Natural killer cell (primary cell): ENCODE data around the gene STAG1. TPM values are rescaled to one million over a fixed set of nuclear protein-coding genes. Genes with fewer than 3 reads are reported as not detected.

Experiments
- ATAC-seq, 3 donors: fragments of 150-1000 bp in 2 of 3; fragments of 200-7000 bp in 1 of 3; cut with Tn5 transposase; 1 replicate in 1 of 3; 2 replicates in 2 of 3; pipeline ENCODE4 v1.10.0; 2021; ENCODE audit warnings: mild to moderate bottlenecking in 2 of 3, moderate library complexity in 2 of 3
- DNase-seq, 2 donors: peaks; one replicate each; pipeline versions ENCODE4 v3.0.0 to v3.0.0-alpha.2; 2013 to 2021; ENCODE audit warnings: mixed read lengths in 1 of 2
- H3K27ac ChIP-seq: one replicate; pipeline ENCODE4 v1.5.1; 2013; ENCODE audit warnings: mild to moderate bottlenecking, low read length
- H3K27me3 ChIP-seq: one replicate; pipeline ENCODE4 v1.6.1; 2013; ENCODE audit warnings: low read length; ENCODE audit not compliant: control insufficient read depth, insufficient read depth
- H3K36me3 ChIP-seq: one replicate; pipeline ENCODE4 v1.6.1; 2013; ENCODE audit warnings: low read length; ENCODE audit not compliant: control insufficient read depth, insufficient read depth
- H3K4me1 ChIP-seq: one replicate; pipeline ENCODE4 v1.6.1; 2013; ENCODE audit warnings: low read length; ENCODE audit not compliant: control insufficient read depth, insufficient read depth
- H3K4me3 ChIP-seq: one replicate; pipeline ENCODE4 v1.5.1; 2013; ENCODE audit warnings: low read length
- H3K9me3 ChIP-seq: one replicate; pipeline ENCODE4 v1.6.1; 2013; ENCODE audit warnings: low read length; ENCODE audit not compliant: control insufficient read depth, insufficient read depth
- H3K27ac Mint-ChIP-seq, 2 donors: one replicate each; pipeline ENCODE4 v1.8.0; 2022; ENCODE audit warnings: mild to moderate bottlenecking in 2 of 2, mixed read lengths in 2 of 2, moderate library complexity in 1 of 2
- H3K27me3 Mint-ChIP-seq, 2 donors: one replicate each; pipeline ENCODE4 v1.8.0; 2022; ENCODE audit warnings: low read depth in 2 of 2, mixed read lengths in 2 of 2
- H3K36me3 Mint-ChIP-seq: one replicate; pipeline ENCODE4 v1.8.0; 2022; ENCODE audit warnings: mixed read lengths
- H3K4me1 Mint-ChIP-seq, 2 donors: one replicate each; pipeline ENCODE4 v1.8.0; 2022; ENCODE audit warnings: mixed read lengths in 2 of 2
- H3K4me3 Mint-ChIP-seq: one replicate; pipeline ENCODE4 v1.8.0; 2022; ENCODE audit warnings: mild to moderate bottlenecking, moderate library complexity, mixed read lengths
- H3K9me3 Mint-ChIP-seq, 2 donors: one replicate each; pipeline ENCODE4 v1.8.0; 2022; ENCODE audit warnings: mixed read lengths in 2 of 2
- CTCF ChIP-seq: fragments of 200-600 bp; IDR thresholded peaks from one replicate; pipeline ENCODE4 v1.8.0; 2022; ENCODE audit warnings: antibody characterized with exemption
- WGBS: methylation state at CpG from one replicate; pipeline ENCODE4 v1.1.7; 2013; ENCODE audit warnings: missing lambda C conversion rate; ENCODE audit not compliant: insufficient coverage; 5-methylcytosine and 5-hydroxymethylcytosine counted together
- intact Hi-C: fragments of 100-400 bp; cut with micrococcal nuclease; formaldehyde crosslinking; loops from one replicate; pipeline ENCODE4 v1.14.2; 2022
- total RNA-seq, 4 donors: library from RNA; stranded (reverse); fragments of 120-200 nt in 1 of 4; gene quantifications; one replicate each; pipeline versions ENCODE4 v1.2.3 to v1.2.4, GENCODE V29; 2013 to 2022

Gene STAG1
- total RNA-seq, 3 donors from 2014 or later (not counting 1 experiment from before 2014, with no cell fraction given): 55.1 to 66.2 (median 60.3) TPM

GRCh38 chr3:136664771-136665170 is 87.4 kb downstream of the STAG1 start:
- no peaks in the 10 kb centered on the region for H3K9me3 ChIP-seq
- no CpG with 5 or more reads among the region's 1 CpG for WGBS
- no peak for TF ChIP-seq CTCF
- no peaks in the 10 kb centered on the region for H3K4me1 ChIP-seq
- H3K4me1 Mint-ChIP-seq: peaks cover 51 to 54% of the 10 kb centered on the region in 2 donors
- peak overlapping the region; percentile 28 for H3K4me3 Mint-ChIP-seq
- H3K36me3 ChIP-seq: no peaks in the 10 kb centered on the region
- intact Hi-C loops: no loop called here
- no peaks in the 10 kb centered on the region for H3K27me3 Mint-ChIP-seq
- H3K27ac Mint-ChIP-seq: peak overlapping the region; percentile 41 to 44
- no peak for DNase-seq
- ATAC-seq: no peak
- no peak overlapping the region for H3K27ac ChIP-seq
- no peaks in the 10 kb centered on the region for H3K27me3 ChIP-seq
- H3K36me3 Mint-ChIP-seq: no peaks in the 10 kb centered on the region
- H3K9me3 Mint-ChIP-seq: no peaks in the 10 kb centered on the region
- no peak overlapping the region for H3K4me3 ChIP-seq

- peak overlapping the region in 1 of 2 donors; percentile 24 for H3K27ac Mint-ChIP-seq
- H3K27ac ChIP-seq: no peak overlapping the region
- DNase-seq (no peak), ATAC-seq (no peak)
- H3K4me1 Mint-ChIP-seq: peaks cover 48 to 53% of the 10 kb centered on the region in 2 donors
- no peaks in the 10 kb centered on the region for H3K9me3 ChIP-seq
- no peak for TF ChIP-seq CTCF
- no peaks in the 10 kb centered on the region for H3K9me3 Mint-ChIP-seq
- H3K36me3 ChIP-seq: no peaks in the 10 kb centered on the region
- no peak overlapping the region for H3K4me3 ChIP-seq
- H3K4me1 ChIP-seq: no peaks in the 10 kb centered on the region
- H3K4me3 Mint-ChIP-seq: no peak overlapping the region
- H3K27me3 ChIP-seq: no peaks in the 10 kb centered on the region
- WGBS: 100% methylated on average over 3 of the region's 4 CpGs
- intact Hi-C loops: no loop called here
- no peaks in the 10 kb centered on the region for H3K36me3 Mint-ChIP-seq
- no peaks in the 10 kb centered on the region for H3K27me3 Mint-ChIP-seq
Observed at GRCh38 chr3:136661282-136661681, 90.9 kb downstream of the STAG1 start.

GRCh38 chr3:136658946-136659682 is 93.1 kb downstream of the STAG1 start:
- WGBS: 93% methylated on average over 4 of the region's 8 CpGs
- no peak overlapping the region for H3K4me3 Mint-ChIP-seq
- H3K4me1 Mint-ChIP-seq: peaks cover 37 to 45% of the 10 kb centered on the region in 2 donors

More at GRCh38 chr3:136658946-136659682, 93.1 kb downstream of the STAG1 start:
- Mint-ChIP-seq H3K27me3 (no peaks in the 10 kb centered on the region), H3K9me3 (peaks cover 0 to 2% of the 10 kb centered on the region in 2 donors), H3K27ac (peak overlapping the region in 1 of 2 donors; percentile 19), H3K36me3 (peaks cover 13% of the 10 kb centered on the region)
- no peak overlapping the region for H3K27ac ChIP-seq
- no peaks in the 10 kb centered on the region for H3K36me3 ChIP-seq
- no peaks in the 10 kb centered on the region for H3K4me1 ChIP-seq
- no peaks in the 10 kb centered on the region for H3K9me3 ChIP-seq
- ATAC-seq (peak in 1 of 3 donors; percentile 39), DNase-seq (peak in 1 of 2 donors; percentile 15)
- H3K4me3 ChIP-seq: no peak overlapping the region
- intact Hi-C loops: no loop called here
- H3K27me3 ChIP-seq: no peaks in the 10 kb centered on the region
- TF ChIP-seq CTCF: no peak
